PC-9 (cell line): Measurements from ENCODE around the gene GAD2. TPM values are rescaled to one million over a fixed set of nuclear protein-coding genes. Genes with fewer than 3 reads are reported as not detected.

Experiments
- BruUV-seq: library from RNA; stranded (reverse); fragments of 400-500 nt; replicated peaks from 2 replicates; lab custom pipeline; 2021; lab: Mats Ljungman, UMichigan
- CTCF ChIA-PET: fragments of 300-600 bp; sonication (Branson Sonifier 250); formaldehyde crosslinking; loops from one replicate; lab custom pipeline; 2022; ENCODE audit warnings: antibody characterized with exemption; lab: Charles Lee
- POLR2A ChIA-PET: fragments of 300-600 bp; sonication (Branson Sonifier 250); formaldehyde crosslinking; loops from one replicate; lab custom pipeline; 2022; ENCODE audit warnings: antibody characterized with exemption; ENCODE audit not compliant: unreplicated experiment; lab: Charles Lee
- DNase-seq, 2 experiments: peaks; one replicate each; pipeline versions ENCODE4 v3.0.0 to v3.0.0-alpha.2; 2015 to 2022; ENCODE audit warnings: mixed read lengths in 1 of 2
- H2AFZ ChIP-seq: fragments of 200-600 bp; sonication (generic); 2 replicates; pipeline ENCODE4 v1.8.1; 2017; ENCODE audit warnings: antibody characterized with exemption
- H3F3A ChIP-seq: fragments of 200-600 bp; sonication (generic); 2 replicates; pipeline ENCODE4 v1.8.1; 2017; ENCODE audit warnings: antibody characterized with exemption, mild to moderate bottlenecking, low read depth; ENCODE audit not compliant: insufficient read depth
- H3K27ac ChIP-seq: fragments of 200-600 bp; sonication (generic); 2 replicates; pipeline ENCODE4 v1.6.1; 2016; ENCODE audit warnings: mixed run types
- H3K27me3 ChIP-seq: fragments of 200-600 bp; sonication (generic); 2 replicates; pipeline ENCODE4 v1.6.1; 2016; ENCODE audit warnings: low read depth, mixed run types; ENCODE audit not compliant: insufficient read depth
- H3K36me3 ChIP-seq: fragments of 200-600 bp; sonication (generic); 2 replicates; pipeline ENCODE4 v1.6.1; 2016; ENCODE audit warnings: low read depth, mixed run types
- H3K4me1 ChIP-seq: fragments of 200-600 bp; sonication (generic); replicated peaks from 2 replicates; pipeline ENCODE4 v1.6.1; 2016; ENCODE audit warnings: mixed run types; ENCODE audit not compliant: insufficient read depth
- H3K4me2 ChIP-seq: fragments of 200-600 bp; sonication (generic); 2 replicates; pipeline ENCODE4 v1.6.1; 2017; ENCODE audit warnings: mixed run types
- H3K4me3 ChIP-seq: fragments of 200-600 bp; sonication (generic); 2 replicates; pipeline ENCODE4 v1.6.1; 2016; ENCODE audit warnings: mixed run types
- H3K79me2 ChIP-seq: fragments of 200-600 bp; sonication (generic); 2 replicates; pipeline ENCODE4 v1.6.1; 2017; ENCODE audit warnings: low read depth, mixed run types
- H3K9me2 ChIP-seq: fragments of 200-600 bp; sonication (generic); 2 replicates; pipeline ENCODE4 v1.8.1; 2017; ENCODE audit warnings: mild to moderate bottlenecking; ENCODE audit not compliant: insufficient read depth
- H3K9me3 ChIP-seq: fragments of 200-600 bp; sonication (generic); 2 replicates; pipeline ENCODE4 v1.8.1; 2016; ENCODE audit warnings: low read depth; ENCODE audit not compliant: insufficient read depth
- H4K20me1 ChIP-seq: fragments of 200-600 bp; sonication (generic); 2 replicates; pipeline ENCODE4 v1.8.1; 2017; ENCODE audit not compliant: insufficient read depth
- EZH2 ChIP-seq: fragments of 200-600 bp; sonication (generic); IDR thresholded peaks from 2 replicates; pipeline ENCODE4 v1.8.0; 2017; ENCODE audit warnings: antibody characterized with exemption, low read depth
- intact Hi-C: fragments of 100-400 bp; cut with micrococcal nuclease; formaldehyde crosslinking; loops from one replicate; pipeline ENCODE4 v1.10.0; 2022; ENCODE audit not compliant: unreplicated experiment
- total RNA-seq: library from RNA; stranded (reverse); gene quantifications from 2 replicates; pipeline ENCODE4 v1.2.3, GENCODE V29; 2021
- TF ChIP-seq, protein P1 (sequence below): fragments of 200-600 bp; sonication (generic); conservative IDR thresholded peaks from 2 replicates; pipeline ENCODE4 v1.6.1; 2017; ENCODE audit warnings: mixed run types, antibody characterized with exemption, mild to moderate bottlenecking, moderate library complexity

GAD2 gene
- total RNA-seq, 1 experiment from 2014 or later = not detected

- peaks cover 11% of the 10 kb centered on the region; the same call in 1 of the 2 replicates for H3K27me3 ChIP-seq
- no peak overlapping the region for H2AFZ ChIP-seq
- H3K9me3 ChIP-seq = no peaks in the 10 kb centered on the region
- intact Hi-C loops = no loop called here
- no peak overlapping the region for H3K4me3 ChIP-seq
- H3K4me1 ChIP-seq = no peaks in the 10 kb centered on the region
- no peaks in the 10 kb centered on the region for H3K36me3 ChIP-seq
- H3K79me2 ChIP-seq = no peaks in the 10 kb centered on the region
- POLR2A ChIA-PET = no interaction called here
- CTCF ChIA-PET = no interaction called here
- DNase-seq = no peak
- H3F3A ChIP-seq = no peaks in the 10 kb centered on the region
- H3K27ac ChIP-seq = no peak overlapping the region
- no peaks in the 10 kb centered on the region for H4K20me1 ChIP-seq
- no peaks in the 10 kb centered on the region for H3K9me2 ChIP-seq
- no peak overlapping the region for H3K4me2 ChIP-seq
- TF ChIP-seq EZH2 = no peak
- TF ChIP-seq, protein P1, sequence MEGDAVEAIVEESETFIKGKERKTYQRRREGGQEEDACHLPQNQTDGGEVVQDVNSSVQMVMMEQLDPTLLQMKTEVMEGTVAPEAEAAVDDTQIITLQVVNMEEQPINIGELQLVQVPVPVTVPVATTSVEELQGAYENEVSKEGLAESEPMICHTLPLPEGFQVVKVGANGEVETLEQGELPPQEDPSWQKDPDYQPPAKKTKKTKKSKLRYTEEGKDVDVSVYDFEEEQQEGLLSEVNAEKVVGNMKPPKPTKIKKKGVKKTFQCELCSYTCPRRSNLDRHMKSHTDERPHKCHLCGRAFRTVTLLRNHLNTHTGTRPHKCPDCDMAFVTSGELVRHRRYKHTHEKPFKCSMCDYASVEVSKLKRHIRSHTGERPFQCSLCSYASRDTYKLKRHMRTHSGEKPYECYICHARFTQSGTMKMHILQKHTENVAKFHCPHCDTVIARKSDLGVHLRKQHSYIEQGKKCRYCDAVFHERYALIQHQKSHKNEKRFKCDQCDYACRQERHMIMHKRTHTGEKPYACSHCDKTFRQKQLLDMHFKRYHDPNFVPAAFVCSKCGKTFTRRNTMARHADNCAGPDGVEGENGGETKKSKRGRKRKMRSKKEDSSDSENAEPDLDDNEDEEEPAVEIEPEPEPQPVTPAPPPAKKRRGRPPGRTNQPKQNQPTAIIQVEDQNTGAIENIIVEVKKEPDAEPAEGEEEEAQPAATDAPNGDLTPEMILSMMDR = no peak
- no TSS peak for BruUV-seq
Measured at GRCh38 chr10:26222563-26222962, 6.0 kb downstream of the GAD2 start.

DNA sequence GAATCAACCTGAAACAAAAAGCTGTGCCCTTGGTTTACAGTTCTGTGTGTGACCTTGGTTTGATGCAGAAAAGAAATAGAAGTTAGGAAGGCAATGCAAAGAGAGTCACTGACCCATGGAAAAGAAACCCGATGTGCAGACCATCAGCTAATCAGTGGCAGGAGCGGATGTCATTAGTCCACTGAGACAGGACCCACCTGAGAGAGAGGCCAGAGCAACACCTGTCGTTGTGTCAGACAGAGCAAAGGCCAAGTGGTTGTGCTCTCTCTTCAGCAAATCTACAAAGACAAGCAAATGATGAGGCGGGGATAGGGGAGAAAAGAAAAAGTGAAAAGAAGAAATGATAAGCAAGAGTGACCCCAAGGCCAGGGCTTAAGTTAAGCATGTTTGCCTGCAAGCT lies 8.7 kb downstream of the GAD2 start:
- no peak overlapping the region for H3K4me3 ChIP-seq
- H3K9me3 ChIP-seq = no peaks in the 10 kb centered on the region
- DNase-seq = no peak
- H4K20me1 ChIP-seq = no peaks in the 10 kb centered on the region
- intact Hi-C loops = no loop called here
- no peaks in the 10 kb centered on the region for H3K79me2 ChIP-seq
- H3K27me3 ChIP-seq = peaks cover 8% of the 10 kb centered on the region; the same call in 1 of the 2 replicates
- H3K9me2 ChIP-seq = no peaks in the 10 kb centered on the region
- no peaks in the 10 kb centered on the region for H3F3A ChIP-seq
- TF ChIP-seq, protein P1 = no peak
- no peak for TF ChIP-seq EZH2
- no peak overlapping the region for H2AFZ ChIP-seq
- no TSS peak for BruUV-seq
- no peaks in the 10 kb centered on the region for H3K36me3 ChIP-seq
- no peaks in the 10 kb centered on the region for H3K4me1 ChIP-seq
- POLR2A ChIA-PET = no interaction called here
- H3K27ac ChIP-seq = no peak overlapping the region
- H3K4me2 ChIP-seq = no peak overlapping the region
- CTCF ChIA-PET = no interaction called here

DNA sequence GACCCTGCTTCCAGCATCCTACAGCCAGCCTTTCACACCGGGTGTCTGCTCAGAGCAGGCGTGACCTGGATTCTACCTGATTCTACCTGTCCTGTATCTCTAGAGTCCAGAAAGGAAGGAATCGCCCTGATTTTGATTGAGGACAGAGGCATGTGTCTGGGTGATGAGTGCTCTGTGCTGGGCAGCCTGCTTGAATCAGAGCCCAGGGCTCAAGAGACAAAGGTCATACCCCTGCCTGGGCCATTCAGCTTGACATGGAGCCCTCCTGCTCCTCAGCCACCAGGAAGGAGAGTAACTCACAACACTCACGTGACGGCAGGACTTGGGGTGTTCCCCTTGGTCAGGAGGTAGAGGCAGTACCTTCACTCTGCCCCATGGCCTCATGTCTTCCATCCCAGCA lies 11.2 kb downstream of the GAD2 start:
- Histone ChIP-seq H4K20me1 (no peaks in the 10 kb centered on the region), H3K27ac (no peak overlapping the region), H3K27me3 (peaks cover 11% of the 10 kb centered on the region; the same call in 1 of the 2 replicates), H3K36me3 (no peaks in the 10 kb centered on the region), H3K4me1 (no peaks in the 10 kb centered on the region), H3K9me2 (no peaks in the 10 kb centered on the region), H3K4me3 (no peak overlapping the region), H3K79me2 (no peaks in the 10 kb centered on the region), H3F3A (no peaks in the 10 kb centered on the region), H3K9me3 (no peaks in the 10 kb centered on the region), H3K4me2 (no peak overlapping the region), H2AFZ (no peak overlapping the region)
- no peak for TF ChIP-seq EZH2
- TF ChIP-seq, protein P1 = no peak
- CTCF ChIA-PET = no interaction called here
- DNase-seq = no peak
- BruUV-seq = no TSS peak
- POLR2A ChIA-PET = no interaction called here
- intact Hi-C loops = no loop called here
